B cell (primary cell): Measurements from ENCODE around the gene NOS1.

Experiments
- EZH2 ChIP-seq: IDR thresholded peaks from 2 replicates; pipeline ENCODE4 v1.6.1; 2012; ENCODE audit warnings: borderline replicate concordance, low read depth, mild to moderate bottlenecking, moderate library complexity, low read length; ENCODE audit not compliant: insufficient read depth, poor library complexity, severe bottlenecking
- TF ChIP-seq, protein P1 (sequence below): fragments of 200-600 bp; IDR thresholded peaks from one replicate; pipeline ENCODE4 v1.8.0; 2022; ENCODE audit warnings: antibody characterized with exemption, mild to moderate bottlenecking

GRCh38 chr12:117361347-117361751 lies at the start of gene NOS1:
- TF ChIP-seq, protein P1, sequence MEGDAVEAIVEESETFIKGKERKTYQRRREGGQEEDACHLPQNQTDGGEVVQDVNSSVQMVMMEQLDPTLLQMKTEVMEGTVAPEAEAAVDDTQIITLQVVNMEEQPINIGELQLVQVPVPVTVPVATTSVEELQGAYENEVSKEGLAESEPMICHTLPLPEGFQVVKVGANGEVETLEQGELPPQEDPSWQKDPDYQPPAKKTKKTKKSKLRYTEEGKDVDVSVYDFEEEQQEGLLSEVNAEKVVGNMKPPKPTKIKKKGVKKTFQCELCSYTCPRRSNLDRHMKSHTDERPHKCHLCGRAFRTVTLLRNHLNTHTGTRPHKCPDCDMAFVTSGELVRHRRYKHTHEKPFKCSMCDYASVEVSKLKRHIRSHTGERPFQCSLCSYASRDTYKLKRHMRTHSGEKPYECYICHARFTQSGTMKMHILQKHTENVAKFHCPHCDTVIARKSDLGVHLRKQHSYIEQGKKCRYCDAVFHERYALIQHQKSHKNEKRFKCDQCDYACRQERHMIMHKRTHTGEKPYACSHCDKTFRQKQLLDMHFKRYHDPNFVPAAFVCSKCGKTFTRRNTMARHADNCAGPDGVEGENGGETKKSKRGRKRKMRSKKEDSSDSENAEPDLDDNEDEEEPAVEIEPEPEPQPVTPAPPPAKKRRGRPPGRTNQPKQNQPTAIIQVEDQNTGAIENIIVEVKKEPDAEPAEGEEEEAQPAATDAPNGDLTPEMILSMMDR = no peak
- no peak for TF ChIP-seq EZH2
